Measurements from ENCODE around the gene RYR2. TPM values are rescaled to one million over a fixed set of nuclear protein-coding genes. Genes with fewer than 3 reads are reported as not detected.
"Not testable (repeated sequence)": the region's sequence is repeated elsewhere in the genome, so short reads cannot be mapped to it uniquely, and the experiment has no call there.

RYR2 gene
- polyA plus RNA-seq, 2 of the 4 experiments (the other 2 are of a cell fraction), result 0.06 TPM; not detected in 1

DNA sequence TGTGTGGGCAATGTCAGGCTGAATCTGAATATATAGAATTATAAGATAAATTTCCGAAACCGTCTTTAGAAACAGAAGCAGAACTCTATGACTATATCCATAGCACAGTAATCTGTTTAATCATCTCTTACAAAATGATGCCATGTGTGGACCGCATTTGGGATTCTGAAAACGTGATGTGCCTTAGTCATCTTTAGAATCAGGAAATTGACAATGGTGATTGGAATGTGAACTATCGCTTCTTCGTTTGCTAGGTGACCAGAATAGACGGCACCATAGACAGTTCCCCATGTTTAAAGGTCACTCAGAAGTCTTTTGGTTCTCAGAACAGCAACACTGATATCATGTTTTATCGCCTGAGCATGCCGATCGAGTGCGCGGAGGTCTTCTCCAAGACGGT lies 548.4 kb downstream of the RYR2 start:
- ChIA-PET POLR2A (no interaction called here), CTCF (no interaction called here)
- TF ChIP-seq, protein P1, sequence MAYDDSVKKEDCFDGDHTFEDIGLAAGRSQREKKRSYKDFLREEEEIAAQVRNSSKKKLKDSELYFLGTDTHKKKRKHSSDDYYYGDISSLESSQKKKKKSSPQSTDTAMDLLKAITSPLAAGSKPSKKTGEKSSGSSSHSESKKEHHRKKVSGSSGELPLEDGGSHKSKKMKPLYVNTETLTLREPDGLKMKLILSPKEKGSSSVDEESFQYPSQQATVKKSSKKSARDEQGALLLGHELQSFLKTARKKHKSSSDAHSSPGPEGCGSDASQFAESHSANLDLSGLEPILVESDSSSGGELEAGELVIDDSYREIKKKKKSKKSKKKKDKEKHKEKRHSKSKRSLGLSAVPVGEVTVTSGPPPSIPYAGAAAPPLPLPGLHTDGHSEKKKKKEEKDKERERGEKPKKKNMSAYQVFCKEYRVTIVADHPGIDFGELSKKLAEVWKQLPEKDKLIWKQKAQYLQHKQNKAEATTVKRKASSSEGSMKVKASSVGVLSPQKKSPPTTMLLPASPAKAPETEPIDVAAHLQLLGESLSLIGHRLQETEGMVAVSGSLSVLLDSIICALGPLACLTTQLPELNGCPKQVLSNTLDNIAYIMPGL (CRISPR knock-in tag; IDR thresholded peaks at IDR 0.05; ENCODE audit: borderline replicate concordance), result no peak

DNA sequence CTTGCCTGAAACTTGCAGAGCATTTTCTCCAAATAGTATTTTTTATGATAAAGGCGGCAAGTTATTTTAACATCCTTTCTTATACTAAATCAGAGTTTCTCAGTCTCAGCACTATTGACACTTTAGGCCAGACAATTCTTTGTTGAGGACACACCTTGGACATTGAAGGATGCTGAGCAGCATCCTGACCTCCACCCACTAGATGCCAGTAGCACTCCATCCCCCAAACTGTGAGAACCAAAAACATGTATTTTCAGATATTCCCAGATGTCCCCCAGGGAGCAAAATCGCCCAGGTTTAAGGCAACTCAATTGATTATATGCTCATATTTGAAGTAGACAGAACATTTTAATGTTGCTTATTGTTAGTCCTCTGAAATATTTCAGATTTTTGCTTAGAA lies 549.4 kb downstream of the RYR2 start:
- Histone ChIP-seq H3K9me3 (no peaks in the 10 kb centered on the region), H3K4me2 (no peak overlapping the region), H3K27ac (no peak overlapping the region), H3K4me1 (no peaks in the 10 kb centered on the region), H3K4me3 (no peak overlapping the region)
- no peak for FAIRE-seq
- DNase-seq (ENCODE audit: low read depth in 1 of 2, low spot score in 1 of 2), result no peak
- WGBS (ENCODE audit: missing lambda C conversion rate), result 9% methylated on average over 2 of the region's 2 CpGs
- TF ChIP-seq RFX5 (IDR thresholded peaks at IDR 0.05) (no peak), CEBPB (IDR thresholded peaks at IDR 0.05) (no peak), ZSCAN20 (CRISPR knock-in tag; IDR thresholded peaks at IDR 0.05) (no peak), CBX2 (IDR thresholded peaks at IDR 0.05; ENCODE audit: borderline replicate concordance, low read depth) (no peak), EHMT2 (IDR thresholded peaks at IDR 0.05; ENCODE audit: low read depth) (no peak), TFCP2L1 (CRISPR knock-in tag; IDR thresholded peaks at IDR 0.05) (no peak)
- TF ChIP-seq, protein P1 (CRISPR knock-in tag; IDR thresholded peaks at IDR 0.05; ENCODE audit: borderline replicate concordance), result no peak
- ChIA-PET POLR2A (no interaction called here), CTCF (no interaction called here)
- ATAC-seq, result no peak

More for the DNA sequence above, 548.4 kb downstream of the RYR2 start:
- no peak overlapping the region for H3K4me3 ChIP-seq
- H3K4me1 ChIP-seq, result no peaks in the 10 kb centered on the region
- DNase-seq (ENCODE audit: low read depth in 1 of 2, low spot score in 1 of 2) (no peak), ATAC-seq (no peak), FAIRE-seq (no peak)
- 51% methylated on average over 13 of the region's 13 CpGs for WGBS (ENCODE audit: missing lambda C conversion rate)
- H3K27ac ChIP-seq, result no peak overlapping the region
- no peaks in the 10 kb centered on the region for H3K9me3 ChIP-seq
- no peak overlapping the region for H3K4me2 ChIP-seq

DNA sequence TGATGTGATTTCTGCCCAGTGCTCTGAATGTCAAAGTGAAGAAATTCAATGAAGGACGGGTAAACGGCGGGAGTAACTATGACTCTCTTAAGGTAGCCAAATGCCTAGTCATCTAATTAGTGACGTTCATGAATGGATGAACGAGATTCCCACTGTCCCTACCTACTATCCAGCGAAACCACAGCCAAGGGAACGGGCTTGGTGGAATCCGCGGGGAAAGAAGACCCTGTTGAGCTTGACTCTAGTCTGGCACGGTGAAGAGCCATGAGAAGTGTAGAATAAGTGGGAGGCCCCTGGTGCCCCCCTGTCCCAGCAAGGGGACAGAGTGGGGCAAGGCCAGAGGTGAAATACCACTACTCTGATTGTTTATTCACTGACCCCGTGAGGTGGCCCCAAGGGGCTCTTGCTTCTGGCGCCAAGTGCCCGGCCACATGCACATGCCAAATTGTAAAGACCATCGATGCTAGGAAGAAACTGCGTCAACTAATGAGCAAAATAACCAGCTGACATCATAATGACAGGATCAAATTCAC lies 561.1 kb downstream of the RYR2 start:
- DNase-seq (ENCODE audit: low read depth in 1 of 2, low spot score in 1 of 2); H3K4me1 ChIP-seq; H3K27ac ChIP-seq; H3K4me2 ChIP-seq; FAIRE-seq; ATAC-seq; POLR2A ChIA-PET; H3K9me3 ChIP-seq; H3K4me3 ChIP-seq; CTCF ChIA-PET: not testable (repeated sequence)
- 34% methylated on average over 15 of the region's 15 CpGs for WGBS (ENCODE audit: missing lambda C conversion rate)

DNA sequence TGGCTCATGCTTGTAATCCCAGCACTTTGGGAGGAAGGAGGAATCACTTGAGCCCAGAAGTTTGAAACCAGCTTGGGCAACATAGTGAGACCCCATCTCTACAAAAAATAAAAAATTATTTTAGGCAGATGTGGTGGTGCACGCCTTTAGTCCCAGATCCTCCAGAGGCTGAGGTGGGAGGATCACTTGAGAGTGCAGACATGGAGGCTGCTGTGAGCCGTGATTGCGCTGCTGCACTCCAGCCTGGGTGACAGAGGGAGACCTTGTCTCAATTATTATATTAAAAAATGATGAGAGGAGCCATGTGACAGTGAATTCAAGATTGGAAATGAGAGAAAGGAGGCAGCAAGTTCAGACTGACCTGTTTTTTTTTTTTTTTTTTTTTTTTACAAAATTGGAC lies 566.4 kb downstream of the RYR2 start:
- Histone ChIP-seq H3K4me1 (no peaks in the 10 kb centered on the region), H3K9me3 (no peaks in the 10 kb centered on the region)

More for the DNA sequence above, 566.4 kb downstream of the RYR2 start:
- Histone ChIP-seq H3K27ac (no peak overlapping the region), H3K4me3 (no peak overlapping the region), H3K4me2 (no peak overlapping the region)
- ChIA-PET POLR2A (no interaction called here), CTCF (no interaction called here)
- WGBS (ENCODE audit: missing lambda C conversion rate), result 0% methylated on average over 3 of the region's 3 CpGs
- no peak for TF ChIP-seq CHD2 (IDR thresholded peaks at IDR 0.05; ENCODE audit: low read length, partially characterized antibody)
- no peak for TF ChIP-seq JUN (IDR thresholded peaks at IDR 0.05)
- no peak for TF ChIP-seq ESRRA (IDR thresholded peaks at IDR 0.05; ENCODE audit: borderline replicate concordance, low read length)
- TF ChIP-seq NFE2L2 (conservative IDR thresholded peaks at IDR 0.05; ENCODE audit: low read length), result no peak
- TF ChIP-seq BHLHE40 (IDR thresholded peaks at IDR 0.05; ENCODE audit: low read depth, low read length), result no peak
- no peak for TF ChIP-seq RARB (CRISPR knock-in tag; IDR thresholded peaks at IDR 0.05)
- no peak for TF ChIP-seq PHF8 (IDR thresholded peaks at IDR 0.05; ENCODE audit: borderline replicate concordance, low read depth)
- TF ChIP-seq, protein P2, sequence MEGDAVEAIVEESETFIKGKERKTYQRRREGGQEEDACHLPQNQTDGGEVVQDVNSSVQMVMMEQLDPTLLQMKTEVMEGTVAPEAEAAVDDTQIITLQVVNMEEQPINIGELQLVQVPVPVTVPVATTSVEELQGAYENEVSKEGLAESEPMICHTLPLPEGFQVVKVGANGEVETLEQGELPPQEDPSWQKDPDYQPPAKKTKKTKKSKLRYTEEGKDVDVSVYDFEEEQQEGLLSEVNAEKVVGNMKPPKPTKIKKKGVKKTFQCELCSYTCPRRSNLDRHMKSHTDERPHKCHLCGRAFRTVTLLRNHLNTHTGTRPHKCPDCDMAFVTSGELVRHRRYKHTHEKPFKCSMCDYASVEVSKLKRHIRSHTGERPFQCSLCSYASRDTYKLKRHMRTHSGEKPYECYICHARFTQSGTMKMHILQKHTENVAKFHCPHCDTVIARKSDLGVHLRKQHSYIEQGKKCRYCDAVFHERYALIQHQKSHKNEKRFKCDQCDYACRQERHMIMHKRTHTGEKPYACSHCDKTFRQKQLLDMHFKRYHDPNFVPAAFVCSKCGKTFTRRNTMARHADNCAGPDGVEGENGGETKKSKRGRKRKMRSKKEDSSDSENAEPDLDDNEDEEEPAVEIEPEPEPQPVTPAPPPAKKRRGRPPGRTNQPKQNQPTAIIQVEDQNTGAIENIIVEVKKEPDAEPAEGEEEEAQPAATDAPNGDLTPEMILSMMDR (IDR thresholded peaks at IDR 0.05), result no peak
- no peak for TF ChIP-seq SMC3 (IDR thresholded peaks at IDR 0.05)
- DNase-seq (ENCODE audit: low read depth in 1 of 2, low spot score in 1 of 2) (no peak), FAIRE-seq (no peak), ATAC-seq (no peak)

Measured in A549 (cell line).